A549 (cell line): ENCODE data around the gene GRIK2. TPM values are rescaled to one million over a fixed set of nuclear protein-coding genes. Genes with fewer than 3 reads are reported as not detected.

ENCODE experiments used
- ATAC-seq, 2 experiments: fragments of 200-7000 bp in 1 of 2; fragments of >200 bp in 1 of 2; cut with Nextera tagmentation in 1 of 2; cut with Tn5 transposase in 1 of 2; 3 replicates each; pipeline versions ENCODE4 v1.8.0 to v1.9.1; 2018 to 2020; ENCODE audit warnings: mild to moderate bottlenecking in 1 of 2, moderate library complexity in 1 of 2
- CTCF ChIA-PET: fragments of 300-600 bp; sonication (Branson Sonifier 250); formaldehyde crosslinking; extraction: SDS; loops from one replicate; lab custom pipeline; 2021; ENCODE audit warnings: antibody characterized with exemption, inconsistent platforms; lab: Yijun Ruan, JAX
- POLR2A ChIA-PET: fragments of 350-600 bp; formaldehyde crosslinking; extraction: SDS; loops from one replicate; lab custom pipeline; 2021; ENCODE audit warnings: antibody characterized with exemption, inconsistent platforms; lab: Yijun Ruan, JAX
- DNase-seq, 2 experiments: peaks; one replicate each; pipeline versions ENCODE4 v3.0.0 to v3.0.0-alpha.2; 2011 to 2016; ENCODE audit warnings: low read depth in 1 of 2, low spot score in 1 of 2
- FAIRE-seq: peaks from 2 replicates; lab custom pipeline; 2011; peaks lifted over from hg19 to GRCh38; lab: Jason Lieb, UNC
- H3K27ac ChIP-seq, 2 experiments: fragments of >200 bp; sonication (Bioruptor Twin); formaldehyde crosslinking; 3 replicates each; pipeline ENCODE4 v1.5.1; 2016 to 2017
- H3K4me1 ChIP-seq: fragments of >200 bp; sonication (Bioruptor Twin); formaldehyde crosslinking; 3 replicates; pipeline ENCODE4 v1.6.1; 2016
- H3K4me2 ChIP-seq: fragments of >200 bp; sonication (Bioruptor Twin); formaldehyde crosslinking; 3 replicates; pipeline ENCODE4 v1.6.1; 2016
- H3K4me3 ChIP-seq: fragments of >200 bp; sonication (Bioruptor Twin); formaldehyde crosslinking; 3 replicates; pipeline ENCODE4 v1.5.1; 2016
- H3K9me3 ChIP-seq: fragments of >200 bp; sonication (Bioruptor Twin); formaldehyde crosslinking; 3 replicates; pipeline ENCODE4 v1.6.1; 2016
- BCL3 ChIP-seq: fragments of >200 bp; sonication (Bioruptor Twin); formaldehyde crosslinking; IDR thresholded peaks from 3 replicates; pipeline ENCODE4 v1.6.1; 2016
- CBX8 ChIP-seq: fragments of 200-600 bp; sonication (generic); IDR thresholded peaks from 2 replicates; pipeline ENCODE4 v1.6.1; 2016
- CTCF ChIP-seq: fragments of >200 bp; sonication (Bioruptor Twin); formaldehyde crosslinking; IDR thresholded peaks from 3 replicates; pipeline ENCODE4 v1.5.1; 2016
- E2F6 ChIP-seq: IDR thresholded peaks from 2 replicates; pipeline ENCODE4 v1.6.1; 2012; ENCODE audit warnings: low read depth, borderline replicate concordance
- EHF ChIP-seq: fragments of 250-450 bp; sonication (Bioruptor Pico); IDR thresholded peaks from 2 replicates; pipeline ENCODE4 v1.5.0; 2020; ENCODE audit warnings: mild to moderate bottlenecking
- ELK1 ChIP-seq: fragments of 150-350 bp; IDR thresholded peaks from 2 replicates; pipeline ENCODE4 v1.6.1; 2014; ENCODE audit warnings: low read depth, mild to moderate bottlenecking, low read length
- ESRRA ChIP-seq: fragments of 150-350 bp; IDR thresholded peaks from 2 replicates; pipeline ENCODE4 v1.6.1; 2014; ENCODE audit warnings: mild to moderate bottlenecking, low read length, borderline replicate concordance
- FOSB ChIP-seq: fragments of 250-450 bp; sonication (Bioruptor Pico); IDR thresholded peaks from 2 replicates; pipeline ENCODE4 v1.5.0; 2020; ENCODE audit warnings: mild to moderate bottlenecking, moderate library complexity
- FOSL2 ChIP-seq, 2 experiments: fragments of 450-650 bp in 1 of 2; fragments of >200 bp in 1 of 2; sonication (Bioruptor Twin) in 1 of 2; formaldehyde crosslinking; IDR thresholded peaks; 2 replicates each; pipeline versions ENCODE4 v1.5.0 to v1.6.1; 2016 to 2020; ENCODE audit warnings: mild to moderate bottlenecking in 1 of 2, moderate library complexity in 1 of 2
- GATA3 ChIP-seq: IDR thresholded peaks from 2 replicates; pipeline ENCODE4 v1.6.1; 2012; ENCODE audit warnings: borderline replicate concordance
- HDAC2 ChIP-seq: fragments of 200-600 bp; sonication (generic); IDR thresholded peaks from 2 replicates; pipeline ENCODE4 v1.6.1; 2016
- HEYL ChIP-seq: fragments of 250-450 bp; sonication (Bioruptor Pico); IDR thresholded peaks from 2 replicates; pipeline ENCODE4 v1.8.0; 2021; ENCODE audit warnings: mild to moderate bottlenecking, moderate library complexity
- JUN ChIP-seq, 2 experiments: fragments of >200 bp; sonication (Bioruptor Twin); formaldehyde crosslinking; IDR thresholded peaks; 2 replicates in 1 of 2; 3 replicates in 1 of 2; pipeline ENCODE4 v1.6.1; 2016 to 2017
- JUNB ChIP-seq: fragments of >200 bp; sonication (Bioruptor Twin); formaldehyde crosslinking; IDR thresholded peaks from 2 replicates; pipeline ENCODE4 v1.6.1; 2016
- NFE2L2 ChIP-seq: fragments of 150-350 bp; conservative IDR thresholded peaks from 2 replicates; pipeline ENCODE4 v1.6.1; 2014; ENCODE audit warnings: low read length
- NR3C1 ChIP-seq: fragments of >200 bp; sonication (Bioruptor Twin); formaldehyde crosslinking; IDR thresholded peaks from 3 replicates; pipeline ENCODE4 v1.6.1; 2017
- PBX3 ChIP-seq: IDR thresholded peaks from 2 replicates; pipeline ENCODE4 v1.6.1; 2012
- POLR2A ChIP-seq: IDR thresholded peaks from 2 replicates; pipeline ENCODE4 v1.6.1; 2012; ENCODE audit warnings: mild to moderate bottlenecking, low read length
- RFX5 ChIP-seq: fragments of 450-650 bp; IDR thresholded peaks from 2 replicates; pipeline ENCODE4 v1.7.1; 2014; ENCODE audit warnings: antibody characterized with exemption, mild to moderate bottlenecking, moderate library complexity
- SMC3 ChIP-seq: fragments of >200 bp; sonication (Bioruptor Twin); formaldehyde crosslinking; IDR thresholded peaks from 3 replicates; pipeline ENCODE4 v1.6.1; 2018; ENCODE audit warnings: inconsistent platforms
- TP53 ChIP-seq: fragments of 250-450 bp; sonication (Bioruptor Pico); IDR thresholded peaks from 2 replicates; pipeline ENCODE4 v1.5.0; 2021; ENCODE audit warnings: mild to moderate bottlenecking, moderate library complexity
- ZFP36 ChIP-seq: fragments of 450-650 bp; IDR thresholded peaks from 2 replicates; pipeline ENCODE4 v1.6.1; 2014; ENCODE audit warnings: borderline replicate concordance; ENCODE audit not compliant: partially characterized antibody
- ZSCAN20 ChIP-seq: fragments of 250-450 bp; sonication (Bioruptor Pico); IDR thresholded peaks from 2 replicates; pipeline ENCODE4 v1.8.0; 2022; ENCODE audit warnings: mild to moderate bottlenecking, moderate library complexity
- WGBS: methylation state at CpG from one replicate; pipeline ENCODE4 v1.1.6; 2017; ENCODE audit errors: missing lambda C conversion rate; 5-methylcytosine and 5-hydroxymethylcytosine counted together
- polyA plus RNA-seq, 4 experiments: library from polyadenylated mRNA; depleted of rRNA in 3 of 4; stranded (reverse); fragments of >200 nt; fragmentation: RNase III in 1 of 4; extraction: RNeasy Plus Mini Kit Qiagen cat#74134 plus additional on column Dnase treatment in 1 of 4; gene quantifications; 2 replicates in 3 of 4; 3 replicates in 1 of 4; pipeline ENCODE4 v1.2.3, GENCODE V29; 2011 to 2017

GRIK2 gene
- polyA plus RNA-seq, 2 of the 4 experiments (the other 2 are of a cell fraction) = 0.56 to 0.65 TPM

- ChIA-PET CTCF (no interaction called here), POLR2A (no interaction called here)
- H3K4me3 ChIP-seq = no peak overlapping the region
- H3K4me1 ChIP-seq = no peaks in the 10 kb centered on the region
- 23% methylated on average over 4 of the region's 4 CpGs for WGBS
- no peak overlapping the region for H3K27ac ChIP-seq
- FAIRE-seq (no peak), DNase-seq (no peak), ATAC-seq (no peak)
- H3K4me2 ChIP-seq = no peak overlapping the region
- TF ChIP-seq PBX3 = no peak
- no peak for TF ChIP-seq ZFP36
- TF ChIP-seq ELK1 = no peak
- TF ChIP-seq SMC3 = no peak
- no peak for TF ChIP-seq BCL3
- TF ChIP-seq NR3C1 = no peak
- no peak for TF ChIP-seq RFX5
- TF ChIP-seq HDAC2 = no peak
- no peak for TF ChIP-seq FOSB
- TF ChIP-seq ZSCAN20 (CRISPR knock-in tag) = no peak
- no peak for TF ChIP-seq E2F6
- TF ChIP-seq POLR2A = no peak
- no peak for TF ChIP-seq JUN (IDR thresholded peaks at IDR 0.05)
- TF ChIP-seq FOSL2 (IDR thresholded peaks at IDR 0.05) = no peak
- TF ChIP-seq FOSL2 (CRISPR knock-in tag; IDR thresholded peaks at IDR 0.05) = no peak
- no peak for TF ChIP-seq ESRRA
- no peak for TF ChIP-seq CTCF
- TF ChIP-seq NFE2L2 = no peak
- no peaks in the 10 kb centered on the region for H3K9me3 ChIP-seq
Observed at GRCh38 chr6:101539510-101540245, 146.2 kb downstream of the GRIK2 start.

GRCh38 chr6:101541894-101542293, 148.4 kb downstream of the GRIK2 start:
- ATAC-seq = no peak
- Histone ChIP-seq H3K4me1 (no peaks in the 10 kb centered on the region), H3K27ac (no peak overlapping the region), H3K4me3 (no peak overlapping the region)
- POLR2A ChIA-PET = no interaction called here
- WGBS = 22% methylated on average over 2 of the region's 2 CpGs
- FAIRE-seq = no peak
- TF ChIP-seq GATA3 (no peak), EHF (CRISPR knock-in tag) (no peak), HEYL (no peak), HDAC2 (no peak), TP53 (CRISPR knock-in tag) (no peak), CBX8 (no peak), JUNB (no peak)
- TF ChIP-seq, all 56 proteins: peak for 0
- CTCF ChIA-PET = no interaction called here
- DNase-seq = no peak
- no peak overlapping the region for H3K4me2 ChIP-seq
- no peaks in the 10 kb centered on the region for H3K9me3 ChIP-seq
